Mammary epithelial cell (primary cell): ENCODE measurements around the gene HAT1.

ENCODE experiments used
- CTCF ChIP-seq, 2 donors: IDR thresholded peaks in 1 of 2; conservative IDR thresholded peaks in 1 of 2; 2 replicates each; pipeline ENCODE4 v1.5.1; 2011 to 2012; ENCODE audit warnings: inconsistent platforms in 2 of 2, low read length in 2 of 2, mild to moderate bottlenecking in 2 of 2, control low read depth in 1 of 2, low read depth in 1 of 2; ENCODE audit not compliant: insufficient read depth in 1 of 2; ENCODE audit errors: extremely low read depth in 1 of 2
- EZH2 ChIP-seq: IDR thresholded peaks from 2 replicates; pipeline ENCODE4 v1.6.1; 2012; ENCODE audit warnings: low read length, inconsistent platforms, borderline replicate concordance

GRCh38 chr2:172012677-172013391, 90.6 kb downstream of the HAT1 start:
- no peak for TF ChIP-seq CTCF (conservative IDR thresholded peaks at IDR 0.05 in 1 of 2, IDR thresholded peaks at IDR 0.05 in 1 of 2; ENCODE audit: extremely low read depth in 1 of 2, insufficient read depth in 1 of 2, low read depth in 1 of 2, low read length in 2 of 2)
- no peak for TF ChIP-seq EZH2
